Vagina (tissue), 2 donors: ENCODE measurements around the gene INTS3.
A peak's percentile ranks its signal among the peaks of the same experiment; 100 is the strongest.

Source experiments
- POLR2A ChIP-seq, 2 donors: fragments of 450-650 bp; IDR thresholded peaks; one replicate each; pipeline ENCODE4 v1.6.1; 2017; ENCODE audit warnings: antibody characterized with exemption in 2 of 2, mild to moderate bottlenecking in 2 of 2, moderate library complexity in 2 of 2
- POLR2AphosphoS5 ChIP-seq, 2 donors: sonication (generic); formaldehyde crosslinking; IDR thresholded peaks; one replicate each; pipeline ENCODE4 v1.9.0; 2017; ENCODE audit warnings: antibody characterized with exemption in 2 of 2, mild to moderate bottlenecking in 2 of 2, low read depth in 1 of 2; ENCODE audit not compliant: insufficient read depth in 1 of 2
- TF ChIP-seq, protein P1 (sequence below), 3 experiments: fragments of 450-650 bp in 2 of 3; fragments of 200-600 bp in 1 of 3; sonication (generic) in 1 of 3; IDR thresholded peaks; one replicate each; pipeline ENCODE4 v1.5.1; 2017 to 2019; ENCODE audit warnings: antibody characterized with exemption in 3 of 3, mild to moderate bottlenecking in 2 of 3, moderate library complexity in 2 of 3

DNA sequence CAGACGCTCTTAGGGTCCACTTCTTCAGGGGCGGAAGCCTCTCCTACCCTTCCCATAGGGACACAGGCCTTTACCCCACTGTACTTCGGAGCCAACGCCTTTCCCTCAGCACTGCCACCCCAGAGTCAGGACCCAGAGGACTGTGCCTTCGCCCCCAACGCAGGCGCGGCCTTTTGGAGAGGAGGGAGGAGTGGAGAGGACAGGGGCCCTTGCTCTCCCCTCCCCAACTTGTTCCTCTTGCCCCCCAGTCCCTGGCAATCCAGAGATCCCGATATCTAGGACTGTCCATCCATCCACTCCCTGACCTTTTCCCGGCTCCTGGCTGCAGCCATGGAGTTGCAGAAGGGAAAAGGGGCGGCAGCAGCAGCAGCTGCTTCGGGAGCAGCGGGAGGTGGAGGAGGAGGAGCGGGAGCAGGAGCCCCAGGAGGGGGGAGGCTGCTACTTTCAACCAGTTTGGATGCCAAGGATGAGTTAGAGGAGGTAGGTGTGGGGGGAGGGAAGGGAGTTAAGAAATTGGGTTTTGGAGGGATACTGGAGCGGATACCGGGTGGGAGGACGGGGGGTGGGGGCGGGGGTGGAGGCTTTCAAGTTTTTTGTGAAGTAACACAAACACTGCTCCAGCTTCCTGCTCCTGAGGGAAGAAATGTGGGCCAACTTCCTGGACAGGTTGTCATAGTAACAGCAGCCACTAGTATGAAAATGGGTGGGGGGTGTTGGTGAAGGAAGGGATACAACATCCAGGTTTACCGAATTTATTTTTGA lies 636 bp downstream of the INTS3 start:
- TF ChIP-seq, protein P1, sequence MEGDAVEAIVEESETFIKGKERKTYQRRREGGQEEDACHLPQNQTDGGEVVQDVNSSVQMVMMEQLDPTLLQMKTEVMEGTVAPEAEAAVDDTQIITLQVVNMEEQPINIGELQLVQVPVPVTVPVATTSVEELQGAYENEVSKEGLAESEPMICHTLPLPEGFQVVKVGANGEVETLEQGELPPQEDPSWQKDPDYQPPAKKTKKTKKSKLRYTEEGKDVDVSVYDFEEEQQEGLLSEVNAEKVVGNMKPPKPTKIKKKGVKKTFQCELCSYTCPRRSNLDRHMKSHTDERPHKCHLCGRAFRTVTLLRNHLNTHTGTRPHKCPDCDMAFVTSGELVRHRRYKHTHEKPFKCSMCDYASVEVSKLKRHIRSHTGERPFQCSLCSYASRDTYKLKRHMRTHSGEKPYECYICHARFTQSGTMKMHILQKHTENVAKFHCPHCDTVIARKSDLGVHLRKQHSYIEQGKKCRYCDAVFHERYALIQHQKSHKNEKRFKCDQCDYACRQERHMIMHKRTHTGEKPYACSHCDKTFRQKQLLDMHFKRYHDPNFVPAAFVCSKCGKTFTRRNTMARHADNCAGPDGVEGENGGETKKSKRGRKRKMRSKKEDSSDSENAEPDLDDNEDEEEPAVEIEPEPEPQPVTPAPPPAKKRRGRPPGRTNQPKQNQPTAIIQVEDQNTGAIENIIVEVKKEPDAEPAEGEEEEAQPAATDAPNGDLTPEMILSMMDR (IDR thresholded peaks at IDR 0.05): no peak
- peak in 1 of 2 donors; percentile 11 for TF ChIP-seq POLR2AphosphoS5 (IDR thresholded peaks at IDR 0.05; ENCODE audit: insufficient read depth in 1 of 2, low read depth in 1 of 2)
- no peak for TF ChIP-seq POLR2A (IDR thresholded peaks at IDR 0.05)
